Measurements from ENCODE around the gene CGB7.
"Not testable (repeated sequence)": the region's sequence is repeated elsewhere in the genome, so short reads cannot be mapped to it uniquely, and the experiment has no call there.

CGB7 gene

GRCh38 chr19:49056902-49057596 is 500 bp downstream of the CGB7 start:
- WGBS (ENCODE audit: insufficient coverage): 2% methylated on average over 24 of the region's 34 CpGs
- not testable (repeated sequence) for H3K9me3 ChIP-seq (ENCODE audit: control extremely low read depth in 1 of 5, control insufficient read depth in 4 of 5, insufficient read depth in 2 of 5, low read depth in 1 of 5, low read length in 4 of 5); DNase-seq; H3K27ac ChIP-seq (ENCODE audit: insufficient read depth in 1 of 2, low read depth in 1 of 2, low read length in 2 of 2, poor library complexity in 1 of 2, severe bottlenecking in 2 of 2); H3K36me3 ChIP-seq (ENCODE audit: control insufficient read depth in 4 of 4, insufficient read depth in 4 of 4, low read length in 3 of 4)
- peaks cover 0 to 67% (median 16%) of the 10 kb centered on the region in 5 experiments for H3K27me3 ChIP-seq (replicated peaks in 2 of 5; ENCODE audit: control insufficient read depth in 4 of 5, insufficient read depth in 5 of 5, low read length in 4 of 5)
- ChIA-PET CTCF (interaction anchor here (0.6 to 1.5 kb wide), 2 partner anchors 16 to 124 kb away, joined by 3 read pairs; no protein-coding TSS in a partner anchor), POLR2A (interaction anchor here (0.6 kb wide), 1 partner anchor 47 kb away, joined by 6 read pairs; no protein-coding TSS in a partner anchor)
- peaks cover 0 to 25% (median 19%) of the 10 kb centered on the region in 4 experiments for H3K4me1 ChIP-seq (ENCODE audit: control extremely low read depth in 1 of 4, control insufficient read depth in 4 of 4, insufficient read depth in 4 of 4, low read length in 3 of 4)
- H3K4me3 ChIP-seq (ENCODE audit: control insufficient read depth in 1 of 7, extremely low read depth in 1 of 7, insufficient read depth in 4 of 7, low read depth in 2 of 7, low read length in 6 of 7): peak overlapping the region in 6 of 7 experiments; percentile 33 to 74 (median 56)

DNA sequence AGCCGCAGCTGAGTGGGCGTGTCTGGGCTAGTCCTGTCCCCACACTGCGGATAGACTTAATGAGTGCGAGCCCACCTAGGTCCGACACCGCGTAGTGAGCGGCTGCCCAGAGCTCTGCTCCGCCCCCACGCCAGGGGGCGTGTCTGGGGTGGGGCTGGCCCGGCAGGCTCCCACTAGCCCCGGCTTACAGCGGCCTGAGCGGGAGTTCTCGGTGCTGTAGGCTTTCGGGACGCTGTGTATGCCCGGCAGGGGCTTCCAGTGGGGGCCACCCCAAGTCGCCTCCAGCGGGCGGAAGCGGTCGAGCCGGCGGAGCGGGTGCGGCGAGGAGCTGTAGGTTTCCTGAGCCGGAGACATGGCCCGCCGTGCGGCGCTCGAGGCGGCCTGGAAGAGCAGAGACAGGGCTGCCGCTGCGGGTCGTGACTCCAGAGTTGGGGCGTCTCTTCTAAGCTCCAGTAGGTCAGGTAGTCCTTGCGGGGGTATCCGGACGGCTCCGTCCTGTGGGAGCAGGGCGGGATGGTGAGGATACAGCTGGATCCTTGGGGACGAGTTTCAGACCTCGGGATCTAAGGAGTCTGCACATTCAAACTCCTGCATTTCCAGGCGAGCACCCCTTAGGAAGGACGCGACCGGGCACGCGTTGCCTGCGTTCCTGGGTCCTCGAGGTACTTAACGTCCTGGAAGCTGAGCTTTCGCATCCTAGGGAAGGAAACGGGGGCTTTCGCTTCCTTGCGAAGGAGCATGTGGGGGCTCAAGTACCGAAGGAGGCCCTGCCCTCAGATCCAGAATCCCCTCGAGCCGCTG is 1.2 kb downstream of the CGB7 start:
- ChIA-PET POLR2A (no interaction called here), CTCF (interaction anchor here (0.6 to 1.5 kb wide), 2 partner anchors 17 to 124 kb away, joined by 3 read pairs; no protein-coding TSS in a partner anchor)

GRCh38 chr19:49050376-49051033 is 7.0 kb downstream of the CGB7 start:
- H3K27ac ChIP-seq (ENCODE audit: insufficient read depth in 1 of 2, low read depth in 1 of 2, low read length in 2 of 2, poor library complexity in 1 of 2, severe bottlenecking in 2 of 2); H3K36me3 ChIP-seq (ENCODE audit: control insufficient read depth in 4 of 4, insufficient read depth in 4 of 4, low read length in 3 of 4); H3K4me3 ChIP-seq (ENCODE audit: control insufficient read depth in 1 of 7, extremely low read depth in 1 of 7, insufficient read depth in 4 of 7, low read depth in 2 of 7, low read length in 6 of 7); H3K4me1 ChIP-seq (ENCODE audit: control extremely low read depth in 1 of 4, control insufficient read depth in 4 of 4, insufficient read depth in 4 of 4, low read length in 3 of 4); DNase-seq; POLR2A ChIA-PET; H3K27me3 ChIP-seq (replicated peaks in 2 of 5; ENCODE audit: control insufficient read depth in 4 of 5, insufficient read depth in 5 of 5, low read length in 4 of 5); H3K9me3 ChIP-seq (ENCODE audit: control extremely low read depth in 1 of 5, control insufficient read depth in 4 of 5, insufficient read depth in 2 of 5, low read depth in 1 of 5, low read length in 4 of 5): not testable (repeated sequence)
- 92% methylated on average over 22 of the region's 24 CpGs for WGBS (ENCODE audit: insufficient coverage)
- CTCF ChIA-PET: interaction anchor here (0.8 kb wide), 1 partner anchor 10 kb away, joined by 3 read pairs; no protein-coding TSS in a partner anchor

More for the DNA sequence above, 1.2 kb downstream of the CGB7 start:
- WGBS (ENCODE audit: insufficient coverage): 2% methylated on average over 46 of the region's 63 CpGs
- Histone ChIP-seq H3K9me3 (ENCODE audit: control extremely low read depth in 1 of 5, control insufficient read depth in 4 of 5, insufficient read depth in 2 of 5, low read depth in 1 of 5, low read length in 4 of 5) (no peaks in the 10 kb centered on the region), H3K4me1 (ENCODE audit: control extremely low read depth in 1 of 4, control insufficient read depth in 4 of 4, insufficient read depth in 4 of 4, low read length in 3 of 4) (peaks cover 0 to 25% (median 17%) of the 10 kb centered on the region in 4 experiments), H3K36me3 (ENCODE audit: control insufficient read depth in 4 of 4, insufficient read depth in 4 of 4, low read length in 3 of 4) (no peaks in the 10 kb centered on the region), H3K27ac (ENCODE audit: insufficient read depth in 1 of 2, low read depth in 1 of 2, low read length in 2 of 2, poor library complexity in 1 of 2, severe bottlenecking in 2 of 2) (no peak overlapping the region), H3K27me3 (replicated peaks in 2 of 5; ENCODE audit: control insufficient read depth in 4 of 5, insufficient read depth in 5 of 5, low read length in 4 of 5) (peaks cover 0 to 59% (median 11%) of the 10 kb centered on the region in 5 experiments), H3K4me3 (ENCODE audit: control insufficient read depth in 1 of 7, extremely low read depth in 1 of 7, insufficient read depth in 4 of 7, low read depth in 2 of 7, low read length in 6 of 7) (peak overlapping the region; percentile 33 to 74 (median 51))
- peak; percentile 14 to 61 (median 50) for DNase-seq

DNA sequence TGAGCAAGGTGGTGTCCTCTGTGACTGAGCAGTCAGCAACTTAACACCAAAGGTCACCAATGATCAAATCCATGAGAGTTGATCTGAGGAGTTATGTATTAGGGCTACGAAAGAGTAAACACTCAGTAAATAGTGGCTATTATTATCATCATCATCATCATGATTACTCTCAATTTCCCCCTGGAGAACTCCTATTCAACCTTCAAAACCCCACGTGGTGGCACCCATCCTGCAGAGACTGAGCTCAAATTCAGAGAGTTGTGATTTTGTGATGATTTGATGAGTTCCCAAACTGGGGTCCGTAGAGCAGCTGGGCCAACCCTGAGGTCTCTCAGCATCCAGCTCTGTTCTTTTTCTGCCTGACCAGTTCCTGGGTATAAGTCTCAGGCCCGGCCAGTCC is 7.7 kb downstream of the CGB7 start:
- CTCF ChIA-PET: interaction anchor here (0.8 kb wide), 1 partner anchor 11 kb away, joined by 3 read pairs; no protein-coding TSS in a partner anchor
- H3K4me3 ChIP-seq (ENCODE audit: control insufficient read depth in 1 of 7, extremely low read depth in 1 of 7, insufficient read depth in 4 of 7, low read depth in 2 of 7, low read length in 6 of 7); H3K27ac ChIP-seq (ENCODE audit: insufficient read depth in 1 of 2, low read depth in 1 of 2, low read length in 2 of 2, poor library complexity in 1 of 2, severe bottlenecking in 2 of 2); H3K36me3 ChIP-seq (ENCODE audit: control insufficient read depth in 4 of 4, insufficient read depth in 4 of 4, low read length in 3 of 4); H3K27me3 ChIP-seq (replicated peaks in 2 of 5; ENCODE audit: control insufficient read depth in 4 of 5, insufficient read depth in 5 of 5, low read length in 4 of 5); H3K9me3 ChIP-seq (ENCODE audit: control extremely low read depth in 1 of 5, control insufficient read depth in 4 of 5, insufficient read depth in 2 of 5, low read depth in 1 of 5, low read length in 4 of 5); POLR2A ChIA-PET; DNase-seq; H3K4me1 ChIP-seq (ENCODE audit: control extremely low read depth in 1 of 4, control insufficient read depth in 4 of 4, insufficient read depth in 4 of 4, low read length in 3 of 4): not testable (repeated sequence)
- WGBS (ENCODE audit: insufficient coverage): no CpG with 5 or more reads among the region's 4 CpGs

GRCh38 chr19:49049011-49049410 is 8.5 kb downstream of the CGB7 start, which contains the start of gene CGB8:
CGB8 (minus strand) TSS chr19:49049111; CDS start chr19:49048739, 372 bp downstream.
- DNase-seq; H3K27ac ChIP-seq (ENCODE audit: insufficient read depth in 1 of 2, low read depth in 1 of 2, low read length in 2 of 2, poor library complexity in 1 of 2, severe bottlenecking in 2 of 2); H3K4me3 ChIP-seq (ENCODE audit: control insufficient read depth in 1 of 7, extremely low read depth in 1 of 7, insufficient read depth in 4 of 7, low read depth in 2 of 7, low read length in 6 of 7); H3K9me3 ChIP-seq (ENCODE audit: control extremely low read depth in 1 of 5, control insufficient read depth in 4 of 5, insufficient read depth in 2 of 5, low read depth in 1 of 5, low read length in 4 of 5); H3K36me3 ChIP-seq (ENCODE audit: control insufficient read depth in 4 of 4, insufficient read depth in 4 of 4, low read length in 3 of 4); H3K27me3 ChIP-seq (replicated peaks in 2 of 5; ENCODE audit: control insufficient read depth in 4 of 5, insufficient read depth in 5 of 5, low read length in 4 of 5); H3K4me1 ChIP-seq (ENCODE audit: control extremely low read depth in 1 of 4, control insufficient read depth in 4 of 4, insufficient read depth in 4 of 4, low read length in 3 of 4); CTCF ChIA-PET; POLR2A ChIA-PET: not testable (repeated sequence)
- WGBS (ENCODE audit: insufficient coverage): 89% methylated on average over 5 of the region's 12 CpGs

- POLR2A ChIA-PET; H3K27ac ChIP-seq (ENCODE audit: insufficient read depth in 1 of 2, low read depth in 1 of 2, low read length in 2 of 2, poor library complexity in 1 of 2, severe bottlenecking in 2 of 2); H3K4me3 ChIP-seq (ENCODE audit: control insufficient read depth in 1 of 7, extremely low read depth in 1 of 7, insufficient read depth in 4 of 7, low read depth in 2 of 7, low read length in 6 of 7); H3K9me3 ChIP-seq (ENCODE audit: control extremely low read depth in 1 of 5, control insufficient read depth in 4 of 5, insufficient read depth in 2 of 5, low read depth in 1 of 5, low read length in 4 of 5); CTCF ChIA-PET; H3K4me1 ChIP-seq (ENCODE audit: control extremely low read depth in 1 of 4, control insufficient read depth in 4 of 4, insufficient read depth in 4 of 4, low read length in 3 of 4); H3K27me3 ChIP-seq (replicated peaks in 2 of 5; ENCODE audit: control insufficient read depth in 4 of 5, insufficient read depth in 5 of 5, low read length in 4 of 5); DNase-seq; H3K36me3 ChIP-seq (ENCODE audit: control insufficient read depth in 4 of 4, insufficient read depth in 4 of 4, low read length in 3 of 4): not testable (repeated sequence)
- 60% methylated on average over 3 of the region's 15 CpGs for WGBS (ENCODE audit: insufficient coverage)
Measured at GRCh38 chr19:49043548-49043947, 14.0 kb downstream of the CGB7 start, which contains the start of gene CGB5. CGB5 (plus strand) TSS chr19:49043848; CDS start chr19:49044210, 362 bp downstream.
